Measurements from ENCODE around the gene GRB10.

- TF ChIP-seq CTCF (IDR thresholded peaks at IDR 0.05), result no peak
- TF ChIP-seq POLR2A (IDR thresholded peaks at IDR 0.05), result no peak
These were observed 202.6 kb downstream of the GRB10 start for GRCh38 chr7:50580057-50580456.

Measured in ovary (tissue), 3 donors.